HG03565 (cell line): ENCODE data around the gene DDRGK1.
"Not testable (repeated sequence)": the region's sequence is repeated elsewhere in the genome, so short reads cannot be mapped to it uniquely, and the experiment has no call there.

Experiments used
- ATAC-seq: cut with Tn5 transposase; IDR thresholded peaks from one replicate; pipeline ENCODE4 v1.9.1; 2021; ENCODE audit warnings: mild to moderate bottlenecking, moderate library complexity; ENCODE audit not compliant: unreplicated experiment

Gene DDRGK1

DNA sequence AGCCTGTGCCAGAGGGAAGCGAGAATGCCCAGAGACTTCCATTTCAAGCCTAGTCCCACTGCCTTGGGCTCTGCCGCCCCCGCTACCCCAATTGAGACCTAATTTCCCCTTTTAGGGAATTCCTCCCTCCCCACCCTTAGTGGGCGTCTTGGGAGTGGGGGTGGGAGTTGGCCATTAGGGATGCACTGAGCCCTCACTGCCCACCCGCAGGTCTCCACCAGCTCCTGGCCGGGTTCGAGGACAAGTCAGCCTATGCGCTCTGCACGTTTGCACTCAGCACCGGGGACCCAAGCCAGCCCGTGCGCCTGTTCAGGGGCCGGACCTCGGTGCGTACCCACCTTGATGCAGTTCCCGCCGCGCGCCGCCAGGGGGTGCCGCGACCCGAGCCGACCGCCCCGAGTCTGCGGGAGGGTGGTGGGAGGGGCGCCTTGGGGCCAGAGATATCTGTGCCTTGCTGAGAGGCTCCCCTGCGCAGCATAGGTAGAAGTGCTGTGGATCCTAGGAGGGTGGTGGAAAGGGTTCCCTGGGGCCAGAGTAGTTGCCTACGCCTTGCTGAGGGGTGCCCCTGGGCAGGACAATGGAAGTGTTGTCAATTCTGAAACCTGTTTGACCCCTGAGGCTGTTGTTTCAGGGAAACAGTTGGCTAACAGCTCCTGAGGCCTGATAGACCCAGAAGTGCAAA, 14.0 kb upstream of the DDRGK1 start:
- ATAC-seq, result peak; percentile 51

DNA sequence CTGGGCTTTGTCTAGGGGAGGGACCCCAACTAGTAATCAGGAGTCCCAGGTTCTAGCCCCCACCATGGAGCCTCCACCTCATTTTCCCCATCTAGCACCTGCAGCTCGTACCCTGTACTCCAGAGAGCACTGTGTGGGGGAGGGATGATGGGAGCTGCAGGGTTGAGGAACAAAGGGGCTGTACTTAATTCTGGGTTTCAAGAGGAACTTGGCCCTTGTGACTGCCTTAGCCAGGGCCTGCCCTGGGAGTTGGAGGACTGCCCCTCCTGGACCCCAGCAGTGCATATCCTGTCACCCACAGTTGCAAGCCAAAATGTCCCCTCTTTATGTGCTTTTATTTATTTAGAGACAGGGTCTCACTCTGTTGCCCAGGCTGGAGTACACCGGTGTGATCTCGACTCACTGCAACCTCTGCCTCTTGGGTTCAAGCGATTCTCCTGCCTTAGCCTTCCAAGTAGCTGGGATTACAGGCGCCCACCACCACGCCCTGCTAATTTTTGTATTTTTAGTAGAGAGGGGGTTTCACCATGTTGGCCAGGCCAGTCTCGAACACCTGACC, 11.0 kb upstream of the DDRGK1 start:
- ATAC-seq, result not testable (repeated sequence)

DNA sequence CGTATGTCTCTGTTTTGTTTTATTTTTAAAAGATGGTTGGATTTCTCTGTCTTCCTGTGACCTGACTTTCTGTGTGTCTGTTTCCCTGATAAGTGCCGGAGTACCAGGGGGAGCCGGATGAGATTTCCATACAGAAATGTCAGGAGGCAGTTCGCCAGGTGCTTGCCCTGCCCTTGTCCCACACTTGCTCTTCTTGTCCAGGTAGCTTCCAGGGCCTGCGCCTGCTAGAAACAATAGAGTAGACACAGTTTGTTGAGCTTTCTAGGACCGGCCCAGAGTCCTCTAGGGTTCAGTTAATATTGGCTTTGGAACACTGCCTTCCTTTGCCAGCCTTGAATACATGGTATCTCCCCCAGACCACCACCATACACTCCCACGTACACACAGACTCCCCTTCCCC, 8.7 kb upstream of the DDRGK1 start:
- ATAC-seq, result no peak

DNA sequence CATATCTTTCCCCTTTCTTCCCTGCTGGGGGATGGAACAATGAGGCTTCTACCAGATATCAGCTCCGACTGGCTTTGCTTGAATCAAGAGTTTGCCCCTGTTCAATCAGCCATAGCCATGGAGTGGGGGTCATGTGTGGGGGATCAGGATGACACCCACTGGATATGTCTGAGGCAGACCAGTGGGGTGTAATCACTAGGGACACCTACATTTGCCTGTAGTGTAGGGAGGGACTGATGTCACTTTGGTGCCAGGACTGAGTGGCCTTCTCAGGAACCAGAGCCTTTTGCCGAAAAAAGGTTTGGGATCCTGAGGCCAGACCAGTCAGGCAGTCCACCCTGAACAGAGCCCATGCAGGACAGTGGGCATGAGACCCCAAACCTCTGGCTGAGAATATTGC, 5.9 kb upstream of the DDRGK1 start:
- ATAC-seq, result no peak

DNA sequence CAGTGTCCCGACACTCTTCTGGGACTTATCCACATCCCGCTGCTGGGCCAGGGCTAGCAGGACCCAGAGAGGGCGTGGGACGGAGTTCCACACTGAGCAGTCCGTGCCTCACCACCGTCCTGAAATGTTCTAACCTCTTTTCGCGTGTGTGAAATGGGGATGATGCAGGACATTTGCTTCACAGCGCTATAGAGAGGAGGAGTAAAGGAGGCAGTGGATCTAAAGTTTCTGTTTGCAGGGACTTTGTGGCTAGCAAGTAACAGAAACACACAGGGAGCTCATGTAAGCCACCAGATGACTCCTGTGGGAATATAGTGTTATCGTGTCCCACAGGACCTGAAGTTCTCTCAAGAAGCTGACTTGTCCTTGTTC, 5.5 kb upstream of the DDRGK1 start:
- ATAC-seq, result no peak

DNA sequence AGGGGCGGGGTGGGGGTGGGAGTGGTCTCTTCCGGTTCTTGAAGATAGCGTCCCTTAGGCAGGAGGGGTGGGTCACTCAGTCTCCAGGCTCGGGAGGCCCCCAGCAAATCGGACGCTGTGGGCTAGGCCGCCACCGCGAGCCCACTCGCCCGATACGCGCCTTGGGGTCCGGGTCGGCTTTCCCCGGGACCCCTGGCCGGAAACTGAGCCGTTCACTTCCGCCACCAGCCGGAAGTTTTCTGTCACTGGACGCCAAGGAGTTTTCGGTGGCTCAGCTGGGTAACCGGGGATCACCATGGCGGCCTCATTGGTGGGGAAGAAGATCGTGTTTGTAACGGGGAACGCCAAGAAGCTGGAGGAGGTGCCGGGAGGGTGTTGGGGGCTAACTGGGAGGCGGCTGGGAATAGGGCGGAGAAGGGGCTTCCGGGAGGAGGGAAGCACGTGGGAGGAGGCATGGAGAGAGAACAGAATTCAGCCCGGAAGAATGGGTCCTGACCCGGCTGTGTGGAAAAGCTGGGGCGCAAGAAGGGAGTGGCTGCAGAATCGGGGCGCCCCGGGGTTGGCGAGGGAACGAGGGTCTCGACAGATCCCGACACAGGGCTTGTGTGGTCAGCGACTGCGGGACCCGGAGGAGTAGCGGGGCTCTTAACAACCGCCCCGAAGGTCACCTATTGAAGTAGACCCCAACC, 4.9 kb upstream of the DDRGK1 start, which contains the start of gene ITPA:
TSS of gene ITPA (plus strand) at position 242 of the 689 bp plus-strand sequence. CDS start at position 296, 54 bp downstream.
- no peak for ATAC-seq

DNA sequence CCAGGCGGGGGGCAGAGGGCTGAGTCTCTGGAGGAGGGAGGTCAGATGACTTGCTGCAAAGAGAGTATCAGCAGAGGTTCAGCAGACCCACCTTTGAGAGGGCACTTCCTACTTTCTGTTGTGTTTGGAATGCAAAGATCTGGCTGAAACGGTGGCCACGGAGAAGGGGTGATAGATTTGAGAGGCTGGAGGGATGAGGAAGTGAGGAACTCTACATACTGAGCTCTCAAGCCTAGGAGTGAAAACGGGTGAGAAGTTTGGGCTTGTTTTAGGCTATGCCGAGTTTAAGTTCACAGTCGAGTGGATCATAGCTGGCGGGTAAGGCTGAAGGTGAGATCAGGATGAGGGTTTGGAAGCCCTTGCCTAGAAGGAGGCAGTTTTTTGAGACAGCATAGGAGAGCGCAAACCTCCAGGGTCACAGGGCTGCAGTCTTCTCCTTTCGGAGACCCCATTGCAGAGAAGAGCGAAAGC, 4.3 kb upstream of the DDRGK1 start:
- no peak for ATAC-seq

DNA sequence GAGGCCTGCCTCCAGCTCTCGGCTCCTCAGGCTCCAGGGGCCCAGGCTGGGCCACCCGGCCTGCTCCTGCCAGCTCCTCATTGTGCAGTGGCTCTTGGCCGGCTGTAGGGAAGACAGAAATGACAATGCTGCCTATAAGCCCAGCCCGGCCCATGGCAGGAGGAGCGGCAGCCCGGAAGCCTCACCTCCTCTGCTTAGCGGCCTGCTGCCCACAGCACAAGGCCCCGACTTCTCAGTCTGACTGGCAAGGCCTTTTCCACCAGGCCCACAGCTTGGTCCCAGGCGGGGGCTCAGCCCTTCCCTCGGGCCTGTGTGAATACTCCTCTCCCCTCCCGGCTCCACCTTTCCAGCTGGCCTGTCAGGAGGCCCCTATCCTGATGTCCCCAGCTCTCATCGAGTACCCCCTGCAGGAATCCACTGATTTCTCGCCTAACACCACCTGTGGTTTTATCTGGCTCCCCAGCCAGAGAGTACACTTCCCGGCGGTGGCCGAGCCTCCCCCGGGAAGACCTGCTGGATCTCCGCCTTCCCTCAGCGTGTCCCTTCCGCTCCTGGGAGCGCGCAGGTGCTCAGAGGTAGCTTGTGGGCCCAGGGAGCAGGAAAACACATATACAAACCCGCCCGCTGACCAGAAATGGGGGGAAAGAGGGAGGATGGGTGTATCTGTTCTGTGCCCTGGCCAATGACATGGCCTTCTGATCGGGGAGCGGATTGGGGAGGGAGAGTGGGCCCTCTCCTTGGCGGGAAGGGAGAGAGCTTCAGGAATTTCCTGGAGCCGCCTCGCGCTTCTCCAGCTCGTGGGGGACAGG, 963 bp downstream of the DDRGK1 start:
- ATAC-seq, result no peak

DNA sequence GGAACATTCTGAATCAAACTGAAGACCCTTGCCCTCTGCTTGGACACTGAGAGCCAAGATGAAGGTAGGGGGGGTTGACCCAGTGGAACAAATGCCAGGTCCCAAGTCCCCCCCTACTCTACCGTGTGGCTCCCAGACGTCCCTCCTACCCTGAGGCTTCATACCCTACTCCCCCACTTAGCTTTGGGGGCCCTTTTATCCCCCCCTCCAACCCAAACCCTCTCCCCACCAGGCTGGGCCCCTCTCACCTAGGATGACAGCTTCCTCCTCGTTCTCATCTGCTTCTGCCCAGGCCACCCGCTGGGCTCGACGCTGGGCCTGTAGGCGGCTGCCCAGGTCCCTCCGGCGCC, 1.5 kb downstream of the DDRGK1 start:
- ATAC-seq, result no peak

DNA sequence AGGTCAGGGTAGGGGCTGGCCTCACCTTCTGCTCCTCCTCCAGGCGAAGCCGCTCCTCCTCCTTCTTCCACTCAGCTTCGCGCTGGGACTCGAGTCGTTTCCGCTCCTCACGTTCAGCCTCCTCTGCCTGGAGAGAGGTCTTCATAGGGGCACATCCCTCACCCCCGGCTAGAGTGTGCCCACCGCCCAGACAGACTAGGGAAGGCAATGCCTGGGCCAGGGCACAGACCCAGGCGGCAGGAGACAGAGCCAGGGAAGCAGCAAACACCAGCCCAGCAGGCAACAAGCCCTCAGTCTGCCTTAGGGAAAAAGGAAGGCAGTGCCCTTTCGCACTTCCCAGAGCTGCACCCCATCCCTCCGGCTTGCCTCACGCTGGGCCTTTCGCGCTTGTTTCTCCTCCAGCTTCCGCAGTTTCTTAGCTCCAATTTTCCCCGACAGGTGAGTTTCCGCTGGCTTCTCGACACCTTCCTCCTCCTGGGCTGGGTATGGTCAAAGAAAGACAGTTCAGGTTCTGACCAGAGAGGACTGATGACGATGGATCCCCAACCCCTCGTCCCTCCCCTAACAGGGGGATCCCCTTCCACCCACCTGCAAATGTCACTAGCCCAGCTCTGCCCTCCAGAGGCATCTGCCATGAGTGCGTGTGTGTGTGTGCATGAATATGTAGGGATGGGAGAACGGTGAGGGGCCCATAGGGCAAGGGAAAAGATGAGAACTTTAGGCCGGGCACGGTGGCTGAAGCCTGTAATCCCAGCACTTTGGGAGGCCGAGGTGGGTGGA, 4.3 kb downstream of the DDRGK1 start:
- ATAC-seq, result no peak

DNA sequence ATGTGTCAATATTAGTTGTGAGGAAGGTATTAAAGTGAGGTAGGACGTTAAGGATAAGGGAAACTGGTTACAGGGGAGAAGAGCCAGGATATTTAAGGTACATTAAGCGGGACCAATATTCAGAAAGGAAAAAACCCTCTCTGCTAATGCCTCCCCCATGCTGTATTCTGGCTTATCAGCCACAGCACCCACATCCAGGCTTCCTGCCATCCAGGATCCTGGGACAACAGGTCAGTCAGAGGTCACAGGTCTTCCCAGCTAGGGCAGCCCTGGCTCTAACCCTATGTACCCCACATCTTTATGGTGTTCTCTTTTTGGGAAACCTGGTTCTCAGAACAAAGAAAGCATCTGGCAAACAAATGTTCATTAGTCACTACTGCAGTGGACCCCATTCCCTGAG, 5.3 kb downstream of the DDRGK1 start:
- no peak for ATAC-seq

DNA sequence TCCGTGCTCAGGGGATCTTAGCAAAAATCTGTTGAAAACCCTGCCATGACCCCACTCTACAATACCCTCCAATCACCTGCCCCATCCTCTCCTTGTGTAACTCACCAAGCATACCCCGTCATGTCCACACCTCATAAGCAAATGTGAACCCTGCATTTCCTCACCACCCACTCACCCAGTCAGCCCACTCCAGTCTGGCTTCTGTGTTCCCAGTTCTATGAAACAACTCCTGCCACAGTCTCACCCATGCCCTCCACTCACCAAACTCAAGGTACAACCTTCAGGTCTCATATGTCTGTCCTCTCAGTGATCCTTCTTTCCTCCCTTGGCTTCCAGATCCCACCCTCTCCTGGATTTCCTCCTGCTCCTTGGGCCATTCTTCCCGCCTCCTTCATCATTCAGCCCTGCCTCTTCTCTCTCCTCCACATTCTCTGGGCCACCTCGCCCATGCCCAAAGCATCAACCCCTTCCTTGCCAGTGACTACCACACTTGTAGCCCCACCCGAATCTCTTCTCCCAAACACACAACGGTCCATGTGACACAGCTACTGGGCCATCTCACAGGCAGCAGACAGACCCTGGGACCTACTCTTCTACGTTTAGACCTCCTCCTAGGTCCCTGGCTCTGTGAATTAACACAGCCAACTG, 8.8 kb downstream of the DDRGK1 start:
- no peak for ATAC-seq

DNA sequence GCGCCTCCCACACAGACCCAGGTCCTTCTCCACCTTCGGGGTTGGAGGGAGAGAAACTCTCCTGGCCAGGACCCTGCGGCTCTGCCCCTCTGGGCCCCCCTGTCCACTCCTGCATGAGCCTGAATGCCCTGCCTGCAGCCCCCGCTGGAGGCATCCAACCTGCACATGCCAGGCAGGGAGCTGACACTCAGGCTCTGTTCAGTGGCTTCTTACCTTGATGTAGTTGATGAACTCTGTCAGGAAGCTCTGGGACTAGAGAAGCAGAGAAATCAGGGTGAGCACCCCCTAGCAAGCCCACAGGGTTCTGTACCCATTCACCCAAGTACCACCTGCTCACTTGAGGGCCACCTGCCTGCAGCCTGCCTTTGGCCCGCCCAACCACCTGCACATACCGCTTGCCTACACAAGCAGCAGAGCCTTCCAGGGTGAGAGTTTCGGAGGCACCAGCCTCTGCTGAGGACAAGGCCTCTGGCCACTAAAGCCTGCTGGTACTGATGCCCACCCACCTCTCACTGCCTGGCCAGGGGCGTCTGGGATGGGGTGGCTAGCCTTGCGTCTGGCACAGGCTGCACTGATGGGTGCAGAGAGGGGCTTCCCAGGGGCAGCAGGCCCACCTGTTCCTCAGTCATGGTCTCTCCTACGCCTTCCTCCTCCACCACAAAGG, 9.7 kb downstream of the DDRGK1 start:
- ATAC-seq, result no peak

DNA sequence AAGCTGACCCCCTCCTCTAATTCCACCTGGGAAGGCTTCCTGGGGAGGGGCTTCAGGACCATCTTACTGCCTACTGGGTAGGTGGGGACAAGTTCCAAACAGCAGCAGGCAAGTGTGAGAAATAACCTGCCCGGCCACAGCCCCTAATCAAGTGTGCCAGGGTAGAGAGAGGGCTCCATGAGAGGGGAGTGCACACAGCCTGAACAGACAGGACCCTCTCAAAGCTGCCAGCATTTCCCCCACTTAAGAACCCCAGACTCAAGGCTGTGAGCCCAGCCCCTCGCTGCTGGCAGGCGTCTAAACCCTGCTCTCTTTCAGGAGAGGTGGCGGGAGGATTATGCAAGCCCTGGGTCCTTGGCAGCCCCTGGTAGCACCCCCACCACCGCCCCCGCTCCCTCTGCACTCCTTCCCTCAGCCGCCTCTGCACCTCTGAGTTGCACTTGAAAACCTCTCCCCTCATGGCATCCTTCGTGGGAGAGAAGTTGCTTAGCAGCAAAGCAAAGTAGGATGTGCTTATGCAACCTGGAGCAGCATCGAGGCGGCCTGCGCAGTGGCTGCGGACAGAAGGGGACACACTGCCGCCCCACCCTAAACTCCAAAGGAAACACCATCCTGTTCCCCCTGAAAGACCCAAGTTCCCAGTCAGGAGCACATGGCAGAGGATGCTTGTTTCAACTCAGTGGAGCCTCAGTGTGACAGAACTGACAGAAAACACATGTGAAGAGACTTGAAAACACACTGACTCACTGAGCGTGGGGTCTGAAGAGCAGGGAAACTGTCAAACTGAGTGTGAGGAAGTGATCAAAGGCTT, 10.5 kb downstream of the DDRGK1 start:
- ATAC-seq, result no peak

DNA sequence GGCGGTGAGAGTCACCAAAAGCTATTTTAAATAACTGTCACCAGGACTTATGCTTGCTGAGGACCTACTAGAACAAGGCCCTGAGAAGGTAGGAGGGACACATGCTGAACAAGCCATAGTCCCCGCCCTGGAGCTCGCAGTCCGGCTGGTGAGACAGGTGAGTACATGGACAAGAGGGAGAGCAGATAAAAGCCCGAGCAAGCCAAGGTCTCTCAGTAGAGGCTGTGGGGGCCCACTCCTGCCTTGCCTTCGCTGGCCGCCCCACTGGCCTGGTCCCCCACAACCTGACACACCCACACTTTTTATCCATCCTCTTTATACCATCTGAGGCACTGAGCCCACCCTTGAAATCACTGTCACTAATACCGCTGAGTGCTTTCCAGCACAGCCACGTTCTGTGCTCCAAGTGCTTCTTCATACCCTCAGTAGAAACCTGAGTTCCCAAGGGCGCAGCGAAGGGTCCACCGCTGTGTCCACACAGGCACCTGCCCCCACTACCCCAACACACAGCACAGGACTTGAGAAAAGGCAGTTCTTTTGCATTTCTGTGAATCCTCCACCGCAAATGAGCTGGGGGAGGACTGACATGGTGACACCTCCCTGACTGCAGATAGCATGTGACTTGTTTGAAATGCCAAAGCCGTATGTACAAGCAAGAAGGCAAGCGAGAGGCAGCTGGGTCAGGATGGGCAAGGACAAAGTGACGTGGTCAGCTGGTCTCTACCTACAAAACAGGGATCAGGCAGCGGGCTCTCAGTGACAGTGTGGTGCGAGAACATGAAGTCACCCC, 12.1 kb downstream of the DDRGK1 start:
- ATAC-seq, result no peak

DNA sequence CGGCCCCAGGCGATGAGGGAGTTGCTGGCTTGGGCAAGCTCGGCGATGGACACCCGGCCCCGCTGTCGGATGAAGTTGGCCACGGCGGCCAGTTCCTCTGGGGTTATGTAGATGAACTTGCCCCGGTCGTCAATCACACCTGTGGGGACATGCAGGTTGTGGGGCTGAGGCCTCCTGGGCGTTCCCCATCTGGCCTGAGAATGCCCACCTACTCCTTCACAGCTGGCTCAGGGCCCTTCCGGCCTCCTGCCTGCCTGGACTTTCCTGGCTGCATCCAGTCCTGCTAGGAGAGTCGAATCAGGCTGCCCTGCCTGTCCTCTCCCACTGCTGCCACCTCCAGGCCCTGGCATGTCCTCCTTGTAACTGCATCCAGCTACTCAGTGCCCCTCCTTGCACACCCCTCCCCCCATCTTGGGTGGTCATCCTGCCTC, 13.8 kb downstream of the DDRGK1 start:
- ATAC-seq, result no peak

DNA sequence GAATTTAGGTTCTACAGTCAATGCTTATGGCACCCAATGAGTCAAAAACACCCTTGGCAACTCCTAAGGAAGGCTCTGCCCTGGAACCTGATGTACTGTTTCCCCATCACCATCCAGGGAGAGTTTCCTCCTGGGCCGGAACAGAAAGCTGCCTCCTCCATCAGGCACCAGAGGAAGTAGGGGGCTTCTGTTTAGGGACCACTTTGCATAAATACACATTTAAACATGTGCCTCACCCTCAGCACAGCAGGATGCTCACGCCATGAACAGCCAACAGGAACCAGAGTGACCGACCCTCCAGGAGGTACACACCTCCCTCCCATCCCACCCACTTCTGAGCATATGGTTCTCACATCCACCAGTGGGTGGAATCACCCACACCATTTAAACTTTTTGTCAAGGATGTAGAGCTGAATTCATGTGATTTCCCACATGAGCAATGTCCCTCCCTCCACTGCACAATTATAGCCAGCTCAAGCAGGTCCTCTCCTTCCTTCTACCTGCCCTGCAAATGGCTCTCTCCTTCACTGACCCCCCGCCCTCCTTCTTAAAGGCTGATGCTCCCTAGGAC, 14.8 kb downstream of the DDRGK1 start:
- no peak for ATAC-seq
